Measurements from ENCODE around the gene MYO9A.

- TF ChIP-seq POLR2A (IDR thresholded peaks at IDR 0.05) (no peak), CTCF (IDR thresholded peaks at IDR 0.05) (no peak), EP300 (IDR thresholded peaks at IDR 0.05) (no peak)
Observed at GRCh38 chr15:71785996-71786395, 332.0 kb downstream of the MYO9A start.
